Nephron (organoid): ENCODE data around the gene PYGB.

Experiments
- H3K27ac Mint-ChIP-seq, 3 experiments: 2 replicates each; pipeline ENCODE4 v1.8.0; 2020; ENCODE audit warnings: mixed read lengths in 3 of 3, mild to moderate bottlenecking in 2 of 3, moderate library complexity in 1 of 3
- H3K27me3 Mint-ChIP-seq: 2 replicates; pipeline ENCODE4 v1.8.0; 2021; ENCODE audit warnings: low read depth, mild to moderate bottlenecking, moderate library complexity, mixed read lengths
- H3K36me3 Mint-ChIP-seq: 2 replicates; pipeline ENCODE4 v1.8.0; 2020; ENCODE audit warnings: low read depth, mixed read lengths
- H3K4me1 Mint-ChIP-seq: 2 replicates; pipeline ENCODE4 v1.8.0; 2020; ENCODE audit warnings: mixed read lengths
- H3K4me3 Mint-ChIP-seq, 3 experiments: 2 replicates each; pipeline ENCODE4 v1.8.0; 2020; ENCODE audit warnings: mild to moderate bottlenecking in 3 of 3, mixed read lengths in 3 of 3, moderate library complexity in 2 of 3
- H3K9me3 Mint-ChIP-seq: 2 replicates; pipeline ENCODE4 v1.8.0; 2020; ENCODE audit warnings: mixed read lengths
- CTCF ChIP-seq, 3 experiments: fragments of 200-600 bp; sonication (generic); IDR thresholded peaks; one replicate each; pipeline ENCODE4 v1.5.0; 2021; ENCODE audit warnings: antibody characterized with exemption in 3 of 3; ENCODE audit not compliant: unreplicated experiment in 3 of 3

The PYGB gene

GRCh38 chr20:25204550-25205276 is 43.2 kb upstream of the PYGB start:
- Mint-ChIP-seq H3K9me3 (peaks cover 3% of the 10 kb centered on the region), H3K4me1 (peaks cover 11% of the 10 kb centered on the region), H3K4me3 (no peak overlapping the region), H3K36me3 (peaks cover 9% of the 10 kb centered on the region), H3K27ac (peak overlapping the region in 1 of 3 experiments; percentile 2), H3K27me3 (no peaks in the 10 kb centered on the region)
- TF ChIP-seq CTCF (IDR thresholded peaks at IDR 0.05; ENCODE audit: unreplicated experiment in 3 of 3) = no peak

- Mint-ChIP-seq H3K4me1 (peaks cover 8% of the 10 kb centered on the region), H3K4me3 (no peak overlapping the region), H3K27ac (peak overlapping the region in 1 of 3 experiments; percentile 2), H3K9me3 (peaks cover 3% of the 10 kb centered on the region), H3K27me3 (no peaks in the 10 kb centered on the region), H3K36me3 (peaks cover 13% of the 10 kb centered on the region)
- no peak for TF ChIP-seq CTCF (IDR thresholded peaks at IDR 0.05; ENCODE audit: unreplicated experiment in 3 of 3)
These were observed 42.4 kb upstream of the PYGB start for GRCh38 chr20:25205277-25206062.

GRCh38 chr20:25206063-25206403 is 41.9 kb upstream of the PYGB start:
- TF ChIP-seq CTCF (IDR thresholded peaks at IDR 0.05; ENCODE audit: unreplicated experiment in 3 of 3) = no peak
- H3K4me3 Mint-ChIP-seq = no peak overlapping the region
- H3K36me3 Mint-ChIP-seq = peaks cover 13% of the 10 kb centered on the region

GRCh38 chr20:25206548-25206947 is 41.3 kb upstream of the PYGB start:
- Mint-ChIP-seq H3K27ac (no peak overlapping the region), H3K4me3 (no peak overlapping the region), H3K4me1 (peaks cover 8% of the 10 kb centered on the region), H3K9me3 (peaks cover 3% of the 10 kb centered on the region), H3K36me3 (peaks cover 17% of the 10 kb centered on the region), H3K27me3 (no peaks in the 10 kb centered on the region)
- TF ChIP-seq CTCF (IDR thresholded peaks at IDR 0.05; ENCODE audit: unreplicated experiment in 3 of 3) = no peak

More at GRCh38 chr20:25206063-25206403, 41.9 kb upstream of the PYGB start:
- peaks cover 8% of the 10 kb centered on the region for H3K4me1 Mint-ChIP-seq
- H3K27me3 Mint-ChIP-seq = no peaks in the 10 kb centered on the region
- peaks cover 3% of the 10 kb centered on the region for H3K9me3 Mint-ChIP-seq
- H3K27ac Mint-ChIP-seq = no peak overlapping the region

GRCh38 chr20:25207149-25207959 is 40.5 kb upstream of the PYGB start:
- TF ChIP-seq CTCF (IDR thresholded peaks at IDR 0.05; ENCODE audit: unreplicated experiment in 3 of 3) = no peak
- no peak overlapping the region for H3K4me3 Mint-ChIP-seq
- H3K4me1 Mint-ChIP-seq = peaks cover 8% of the 10 kb centered on the region
- H3K9me3 Mint-ChIP-seq = peaks cover 3% of the 10 kb centered on the region
- peaks cover 24% of the 10 kb centered on the region for H3K36me3 Mint-ChIP-seq
- H3K27me3 Mint-ChIP-seq = no peaks in the 10 kb centered on the region
- H3K27ac Mint-ChIP-seq = no peak overlapping the region
